Activated CD8-positive, alpha-beta memory T cell treated with anti-CD3 and anti-CD28 coated beads, Interleukin-2, amount 50 U/mL, for 24 hours (primary cell): ENCODE results near the gene DGLUCY.
"Not testable (repeated sequence)": the region's sequence is repeated elsewhere in the genome, so short reads cannot be mapped to it uniquely, and the experiment has no call there.

Experiments
- DNase-seq: peaks from one replicate; pipeline ENCODE4 v3.0.0-alpha.2; 2020; ENCODE audit errors: extremely low read depth

Gene DGLUCY

DNA sequence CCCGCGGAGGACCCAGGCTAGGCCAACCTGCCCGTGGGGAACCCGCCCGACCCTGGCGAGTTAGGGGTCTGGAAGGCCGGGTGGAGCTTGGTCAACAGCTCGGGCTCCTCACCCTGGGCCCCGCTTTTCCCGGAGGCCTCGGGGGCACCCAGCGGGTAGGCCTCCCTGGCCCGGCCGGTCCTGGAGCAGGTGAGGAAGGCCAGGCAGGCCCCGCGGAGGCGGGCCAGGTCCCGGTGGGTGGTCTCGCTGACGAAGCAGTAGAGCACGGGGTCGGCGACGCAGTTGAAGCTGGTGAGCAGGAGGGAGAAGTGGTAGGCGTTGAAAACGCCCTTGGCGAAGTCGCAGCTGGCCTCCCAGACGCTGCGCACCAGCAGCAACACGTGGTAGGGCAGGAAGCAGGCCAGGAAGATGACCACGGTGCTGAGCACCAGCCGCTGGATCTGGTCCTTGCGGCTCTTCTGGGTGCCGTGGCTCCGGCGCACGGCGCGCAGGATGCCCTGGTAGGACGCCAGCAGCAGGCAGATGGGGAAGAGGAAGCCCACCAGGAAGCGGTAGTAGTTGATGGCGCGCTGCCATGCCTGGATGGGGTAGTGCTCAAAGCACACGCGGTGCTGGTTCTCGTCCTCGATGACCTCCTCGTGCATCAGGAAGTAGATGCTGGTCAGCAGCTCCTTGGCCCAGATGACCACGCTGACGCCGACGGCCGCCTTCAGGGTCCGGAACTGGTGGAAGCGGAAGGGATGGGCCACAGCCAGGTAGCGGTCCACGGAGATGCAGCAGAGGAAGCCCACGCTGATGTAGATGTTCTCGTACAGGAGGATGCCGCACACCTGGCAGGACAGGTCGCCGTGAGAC lies 120.3 kb downstream of the DGLUCY start:
- DNase-seq, result no peak

DNA sequence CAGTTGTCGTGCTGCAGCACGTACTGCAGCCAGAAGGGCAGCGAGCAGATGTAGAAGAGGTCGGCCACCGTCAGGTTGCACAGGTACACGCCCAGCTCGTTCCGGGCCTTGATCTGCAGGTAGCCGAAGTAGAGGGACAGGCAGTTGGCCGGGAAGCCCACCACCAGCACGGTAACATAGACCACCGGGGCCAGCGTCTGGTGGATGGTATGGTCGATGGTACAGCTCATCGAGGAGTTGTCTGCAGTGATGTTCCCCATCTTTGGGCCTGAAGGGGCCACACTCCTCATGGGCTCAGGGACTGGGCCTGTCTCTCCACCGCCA lies 120.9 kb downstream of the DGLUCY start:
- DNase-seq, result no peak

GRCh38 chr14:91235841-91236240 lies 122.0 kb downstream of the DGLUCY start:
- DNase-seq, result no peak

DNA sequence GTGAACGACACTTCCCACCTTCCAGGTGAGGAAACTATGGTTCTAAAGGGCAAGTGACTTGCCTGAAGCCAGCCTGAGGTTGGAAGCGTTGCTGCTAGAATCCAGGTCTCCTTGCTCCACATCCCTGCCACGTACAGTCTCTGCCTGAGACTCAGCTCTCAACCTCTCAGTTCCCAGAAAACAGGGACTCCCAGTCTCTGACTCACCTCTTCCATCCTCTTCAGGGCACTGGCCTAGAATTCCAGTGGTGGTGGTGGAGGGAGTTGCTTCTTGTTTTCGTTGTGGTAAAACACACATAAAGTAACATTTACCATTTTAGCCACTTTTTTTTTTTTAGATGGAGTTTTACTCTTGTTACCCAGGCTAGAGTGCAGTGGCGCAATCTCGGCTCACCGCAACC lies 123.3 kb downstream of the DGLUCY start:
- DNase-seq, result no peak

GRCh38 chr14:91238085-91238484 lies 124.2 kb downstream of the DGLUCY start:
- DNase-seq, result no peak

GRCh38 chr14:91238661-91239060 lies 124.8 kb downstream of the DGLUCY start:
- no peak for DNase-seq

GRCh38 chr14:91241863-91242262 lies 128.0 kb downstream of the DGLUCY start:
- DNase-seq, result no peak

DNA sequence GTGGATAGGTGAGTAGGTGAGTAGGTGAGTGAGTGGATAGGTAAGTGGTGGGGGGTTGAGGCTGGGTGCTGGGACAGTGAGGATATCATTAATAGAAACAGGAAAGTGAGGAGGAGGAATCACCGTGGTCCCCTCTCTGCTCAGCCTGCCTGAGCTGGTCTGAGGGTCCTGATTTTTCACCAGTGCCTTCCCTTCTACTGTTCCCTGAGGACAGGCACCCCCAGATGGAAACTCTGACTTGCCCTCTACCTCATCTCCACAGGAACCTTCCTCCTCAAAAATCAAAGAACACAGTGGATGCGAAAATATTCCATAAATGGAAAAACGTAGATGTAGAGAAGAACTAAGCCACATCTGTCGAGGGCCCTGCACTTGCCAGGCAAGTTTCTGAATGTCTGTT lies 128.8 kb downstream of the DGLUCY start:
- no peak for DNase-seq

DNA sequence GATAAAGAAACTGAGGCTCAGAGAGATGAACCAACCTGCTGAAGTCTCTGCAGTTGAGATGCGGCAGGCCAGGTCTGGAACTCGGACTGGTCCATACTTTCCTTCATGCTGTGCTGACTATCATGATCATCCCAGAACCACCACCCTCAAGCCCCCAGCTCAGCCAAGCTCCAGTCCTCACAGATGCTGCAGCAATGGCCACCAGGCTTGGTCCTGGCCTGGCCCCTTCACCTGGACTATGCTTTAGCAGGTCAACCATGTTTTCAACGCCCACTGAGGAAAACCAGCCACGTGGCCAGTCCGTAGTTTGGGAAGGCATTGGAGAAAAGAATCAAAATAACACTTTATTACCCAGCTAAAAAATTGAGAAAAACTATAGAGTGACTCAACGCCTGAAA lies 129.2 kb downstream of the DGLUCY start:
- no peak for DNase-seq

DNA sequence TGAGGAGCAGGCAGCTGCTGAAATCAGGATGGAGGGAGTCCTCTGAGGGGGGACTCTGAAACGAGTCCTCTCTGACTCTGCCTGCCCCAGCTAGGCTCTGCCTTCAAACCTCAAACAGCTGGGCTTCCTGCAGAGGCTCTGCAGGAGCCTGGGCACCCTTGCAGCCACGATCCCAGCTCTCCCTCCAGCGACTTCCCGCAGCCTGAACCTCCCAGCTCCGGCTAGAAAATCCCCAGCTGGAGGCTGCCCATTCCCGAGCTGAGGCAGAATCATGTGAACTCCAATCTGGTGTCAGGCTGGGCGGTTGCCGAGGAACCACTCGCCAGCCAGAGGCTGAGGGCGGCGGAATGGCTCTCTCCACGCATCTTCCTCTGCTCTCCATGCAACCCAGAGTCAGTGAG lies 130.6 kb downstream of the DGLUCY start, which contains the start of gene GPR68:
TSS of gene GPR68 (minus strand) at position 204 of the 401 bp plus-strand sequence. CDS start 9,654 bp downstream, outside the sequence.
- DNase-seq, result no peak

DNA sequence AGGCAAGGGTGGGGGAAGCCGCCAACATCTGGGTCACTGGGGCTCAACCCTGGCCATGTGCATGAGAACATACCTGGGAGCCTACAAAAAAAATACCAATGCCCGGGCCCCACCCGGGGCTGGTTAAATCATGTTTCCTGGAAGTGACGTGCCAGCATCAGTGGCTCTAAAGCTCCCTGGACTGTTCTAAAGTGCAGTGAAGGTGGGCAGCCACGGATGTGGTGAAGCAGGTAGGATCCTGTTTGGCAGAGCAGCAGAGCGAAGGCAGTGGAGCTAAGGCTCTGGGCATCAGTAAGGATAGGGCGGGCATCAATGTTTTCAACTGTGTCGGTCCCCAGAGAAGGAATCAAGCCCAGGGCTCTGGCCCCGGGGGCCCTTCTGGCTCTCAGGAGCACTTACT lies 131.2 kb downstream of the DGLUCY start:
- no peak for DNase-seq

DNA sequence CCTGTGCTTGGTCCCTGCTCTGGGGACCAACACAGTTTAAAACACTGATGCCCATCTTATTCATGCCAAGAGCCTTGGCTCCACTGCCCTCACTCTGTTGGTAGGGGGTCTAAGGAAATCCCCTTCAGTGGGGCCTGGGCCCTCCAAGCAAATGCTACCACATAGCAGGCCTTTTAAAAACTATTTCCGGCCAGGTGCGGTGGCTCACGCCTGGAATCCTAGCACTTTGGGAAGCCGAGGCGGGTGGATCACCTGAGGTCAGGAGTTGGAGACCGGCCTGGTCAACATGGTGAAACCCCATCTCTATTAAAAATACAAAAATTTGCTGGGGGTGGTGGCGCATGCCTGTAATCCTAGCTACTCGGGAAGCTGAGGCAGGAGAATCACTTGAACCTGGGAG lies 131.7 kb downstream of the DGLUCY start:
- not testable (repeated sequence) for DNase-seq

DNA sequence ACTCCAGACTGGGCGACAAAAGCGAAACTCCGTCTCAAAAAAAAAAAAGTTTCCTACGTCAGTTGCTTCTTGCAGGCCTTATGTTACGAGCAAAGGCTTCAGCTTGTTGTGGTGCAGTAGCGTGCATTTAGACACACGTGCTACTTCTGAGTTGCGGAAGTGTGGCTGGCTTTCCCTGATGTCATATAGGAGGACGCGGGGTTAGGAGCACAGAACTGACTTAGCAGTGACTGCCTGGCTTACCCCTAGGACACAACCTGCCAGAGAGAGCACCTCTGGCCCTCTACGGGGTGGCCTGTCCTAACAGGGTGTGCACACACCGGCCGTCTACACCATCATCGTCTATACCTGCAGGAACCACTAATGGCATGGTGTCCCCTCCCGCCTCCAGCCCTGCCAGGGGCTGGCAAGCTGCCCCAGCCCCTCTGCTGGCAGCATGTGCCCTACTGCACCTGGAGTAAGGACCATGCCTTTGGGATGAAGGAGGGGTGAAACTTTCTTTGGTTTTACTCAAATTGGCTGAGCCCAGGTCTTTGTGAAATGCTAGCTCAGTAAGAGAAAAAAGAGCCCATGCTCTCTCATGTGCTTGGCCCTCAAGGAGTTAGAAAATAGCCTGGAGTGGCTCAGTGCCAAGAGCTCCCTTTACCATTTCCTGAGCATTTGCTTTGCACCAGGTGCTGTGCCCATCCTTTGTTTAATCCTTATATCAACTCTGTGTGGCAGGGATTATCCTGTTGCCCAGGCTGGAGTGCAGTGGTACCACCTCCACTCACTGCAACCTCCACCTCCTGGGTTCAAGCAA lies 132.4 kb downstream of the DGLUCY start:
- DNase-seq, result peak; percentile 49

- no peak for DNase-seq
Measured at GRCh38 chr14:91249841-91250616, 136.2 kb downstream of the DGLUCY start.

- DNase-seq, result no peak
Measured at GRCh38 chr14:91250912-91251311, 137.0 kb downstream of the DGLUCY start.

- DNase-seq, result no peak
Measured at GRCh38 chr14:91252871-91253794, 139.3 kb downstream of the DGLUCY start.

- no peak for DNase-seq
Measured at GRCh38 chr14:91253795-91254323, 140.0 kb downstream of the DGLUCY start.

DNA sequence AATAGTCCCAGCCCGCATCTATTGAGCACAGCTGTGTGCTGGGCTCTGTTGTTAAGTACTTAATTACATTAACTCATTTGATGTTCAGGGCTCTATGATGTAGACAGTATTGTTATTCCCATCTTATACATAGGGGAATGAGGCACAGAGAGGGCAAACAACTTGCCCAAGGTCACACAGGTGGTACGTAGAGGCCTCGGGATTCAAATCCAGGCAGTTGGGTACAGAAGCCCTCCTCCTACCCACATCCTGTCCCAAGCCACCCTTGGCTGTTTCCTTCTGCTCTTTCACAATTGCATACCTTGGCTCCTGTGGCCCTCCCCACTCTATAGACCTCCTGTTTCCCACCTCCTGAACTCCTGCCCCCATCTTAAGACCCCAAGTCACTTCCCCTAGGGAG lies 140.6 kb downstream of the DGLUCY start:
- no peak for DNase-seq

DNA sequence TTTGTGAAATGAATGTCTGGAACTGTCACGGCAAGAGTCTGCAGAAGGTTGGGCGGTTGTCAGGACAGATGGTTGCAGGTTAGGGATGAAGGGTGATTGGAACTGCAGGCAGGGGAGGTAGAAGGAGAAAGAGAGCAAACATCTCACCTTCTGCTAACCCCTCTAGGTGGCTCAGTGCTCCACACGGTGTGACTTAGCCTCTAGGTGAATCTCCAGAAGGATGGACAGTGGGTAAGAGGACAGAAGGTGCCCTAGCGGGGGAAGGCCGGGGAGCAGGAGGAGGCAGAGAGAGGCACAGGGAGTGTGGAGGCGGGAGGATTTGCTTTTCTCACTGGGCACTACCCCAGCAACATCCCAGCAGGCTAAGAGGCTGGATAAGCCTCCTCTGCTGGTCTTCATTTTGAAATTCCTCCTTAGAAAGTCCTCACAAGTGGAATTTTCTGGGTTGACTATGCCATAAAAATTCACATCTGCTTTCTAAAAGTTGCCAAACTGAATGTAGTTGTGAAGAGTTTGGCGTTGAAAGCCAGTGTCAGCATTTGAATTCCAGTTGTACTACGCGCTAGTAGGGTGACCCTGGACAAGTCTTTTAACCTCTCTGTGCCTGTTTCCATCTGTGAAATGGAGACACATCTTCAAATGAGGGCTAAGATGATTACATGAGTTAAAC lies 141.3 kb downstream of the DGLUCY start:
- DNase-seq, result no peak

DNA sequence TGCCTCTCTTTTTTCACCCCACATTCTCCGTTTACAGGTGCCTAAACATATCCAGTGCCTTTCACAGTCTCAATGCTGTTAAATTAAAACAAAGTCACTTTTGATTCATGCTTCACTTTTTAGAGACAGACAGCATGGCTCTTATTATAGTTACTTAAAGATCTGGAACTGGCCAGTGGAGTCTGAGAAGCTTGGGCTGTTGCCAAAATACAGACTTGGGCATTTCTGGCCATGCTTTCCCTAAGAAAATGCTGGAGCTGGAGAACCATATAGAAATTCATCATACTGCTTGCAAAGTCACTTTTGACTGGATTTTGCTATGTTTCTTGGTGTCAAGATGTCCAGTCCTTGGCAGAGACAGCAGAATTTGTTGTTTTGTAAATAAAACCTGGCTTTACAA lies 142.8 kb downstream of the DGLUCY start:
- DNase-seq, result no peak
